GM23338 (cell line): ENCODE measurements around the gene RGSL1. TPM values are rescaled to one million over a fixed set of nuclear protein-coding genes. Genes with fewer than 3 reads are reported as not detected.

Experiments
- ATAC-seq: fragments of 200-7000 bp; cut with Tn5 transposase; 3 replicates; pipeline ENCODE4 v1.9.1; 2020
- DNase-seq: peaks from one replicate; pipeline ENCODE4 v3.0.0-alpha.2; 2015; ENCODE audit warnings: low spot score
- H2AFZ ChIP-seq: fragments of 200-600 bp; sonication (generic); 2 replicates; pipeline ENCODE4 v1.8.0; 2016; ENCODE audit warnings: antibody characterized with exemption, mild to moderate bottlenecking, moderate library complexity
- H3F3A ChIP-seq: fragments of 200-600 bp; sonication (generic); replicated peaks from 2 replicates; pipeline ENCODE4 v1.8.0; 2017; ENCODE audit warnings: antibody characterized with exemption, mixed run types, low read depth
- H3K27ac ChIP-seq: fragments of 200-600 bp; sonication (generic); 2 replicates; pipeline ENCODE4 v1.6.1; 2016; ENCODE audit warnings: low read depth
- H3K27me3 ChIP-seq: fragments of 200-600 bp; sonication (generic); 2 replicates; pipeline ENCODE4 v1.8.0; 2016; ENCODE audit warnings: mild to moderate bottlenecking, mixed run types, moderate library complexity; ENCODE audit not compliant: insufficient read depth
- H3K36me3 ChIP-seq: fragments of 200-600 bp; sonication (generic); 2 replicates; pipeline ENCODE4 v1.8.0; 2016; ENCODE audit warnings: mild to moderate bottlenecking; ENCODE audit not compliant: insufficient read depth
- H3K4me1 ChIP-seq: fragments of 200-600 bp; sonication (generic); 2 replicates; pipeline ENCODE4 v1.8.0; 2016; ENCODE audit warnings: mild to moderate bottlenecking, moderate library complexity; ENCODE audit not compliant: insufficient read depth
- H3K4me2 ChIP-seq: fragments of 200-600 bp; sonication (generic); 2 replicates; pipeline ENCODE4 v1.7.1; 2017; ENCODE audit warnings: mixed run types
- H3K4me3 ChIP-seq: fragments of 200-600 bp; sonication (generic); 2 replicates; pipeline ENCODE4 v1.6.1; 2016; ENCODE audit warnings: mixed run types
- H3K79me2 ChIP-seq: fragments of 200-600 bp; sonication (generic); replicated peaks from 2 replicates; pipeline ENCODE4 v1.8.0; 2017; ENCODE audit warnings: mild to moderate bottlenecking; ENCODE audit not compliant: insufficient read depth
- H3K9me2 ChIP-seq: fragments of 200-600 bp; sonication (generic); 2 replicates; pipeline ENCODE4 v1.8.0; 2017; ENCODE audit not compliant: insufficient read depth
- H4K20me1 ChIP-seq: fragments of 200-600 bp; sonication (generic); replicated peaks from 2 replicates; pipeline ENCODE4 v1.8.0; 2017; ENCODE audit warnings: mild to moderate bottlenecking; ENCODE audit not compliant: insufficient read depth
- H3K27ac Mint-ChIP-seq: 2 replicates; pipeline ENCODE4 v1.8.0; 2020; ENCODE audit warnings: inconsistent platforms, mild to moderate bottlenecking, moderate library complexity, mixed read lengths
- H3K27me3 Mint-ChIP-seq: 3 replicates; pipeline ENCODE4 v1.8.0; 2022; ENCODE audit warnings: low read depth, mild to moderate bottlenecking, moderate library complexity, mixed read lengths, inconsistent platforms; ENCODE audit not compliant: insufficient read depth, poor library complexity
- H3K36me3 Mint-ChIP-seq: 3 replicates; pipeline ENCODE4 v1.8.0; 2021; ENCODE audit warnings: low read depth, mild to moderate bottlenecking, inconsistent platforms, moderate library complexity, mixed read lengths
- H3K4me1 Mint-ChIP-seq: 3 replicates; pipeline ENCODE4 v1.8.0; 2020; ENCODE audit warnings: mild to moderate bottlenecking, inconsistent platforms, mixed read lengths
- H3K4me3 Mint-ChIP-seq: 3 replicates; pipeline ENCODE4 v1.8.0; 2021; ENCODE audit warnings: moderate library complexity, mild to moderate bottlenecking, inconsistent platforms, mixed read lengths
- H3K9me3 Mint-ChIP-seq: 3 replicates; pipeline ENCODE4 v1.8.0; 2020; ENCODE audit warnings: moderate library complexity, mild to moderate bottlenecking, inconsistent platforms, mixed read lengths
- CREB1 ChIP-seq: fragments of 250-450 bp; sonication (Bioruptor Pico); IDR thresholded peaks from 2 replicates; pipeline ENCODE4 v1.5.0; 2020; ENCODE audit warnings: low read depth, mild to moderate bottlenecking, moderate library complexity
- EZH2 ChIP-seq: fragments of 200-600 bp; sonication (generic); IDR thresholded peaks from one replicate; pipeline ENCODE4 v1.8.0; 2017; ENCODE audit warnings: antibody characterized with exemption, mild to moderate bottlenecking, low read depth; ENCODE audit not compliant: unreplicated experiment
- EZH2phosphoT487 ChIP-seq: fragments of 200-600 bp; sonication (generic); IDR thresholded peaks from one replicate; pipeline ENCODE4 v1.8.1; 2018; ENCODE audit warnings: antibody characterized with exemption; ENCODE audit not compliant: unreplicated experiment
- JUNB ChIP-seq: IDR thresholded peaks from one replicate; pipeline ENCODE4 v1.6.1; 2016; ENCODE audit warnings: antibody characterized with exemption; ENCODE audit not compliant: unreplicated experiment
- NANOG ChIP-seq: IDR thresholded peaks from 2 replicates; pipeline ENCODE4 v1.6.1; 2016; ENCODE audit warnings: antibody characterized with exemption, borderline replicate concordance
- POLR2AphosphoS5 ChIP-seq: IDR thresholded peaks from 2 replicates; pipeline ENCODE4 v1.6.1; 2016; ENCODE audit warnings: antibody characterized with exemption, low read depth
- STAT1 ChIP-seq: IDR thresholded peaks from one replicate; pipeline ENCODE4 v1.6.1; 2016; ENCODE audit warnings: antibody characterized with exemption; ENCODE audit not compliant: unreplicated experiment
- ZNF114 ChIP-seq: fragments of 250-450 bp; sonication (Bioruptor Pico); IDR thresholded peaks from 2 replicates; pipeline ENCODE4 v1.5.0; 2020; ENCODE audit warnings: mild to moderate bottlenecking, moderate library complexity
- ZNF331 ChIP-seq: fragments of 250-450 bp; sonication (Bioruptor Pico); IDR thresholded peaks from 2 replicates; pipeline ENCODE4 v1.5.0; 2020; ENCODE audit warnings: low read depth, mild to moderate bottlenecking, moderate library complexity
- polyA plus RNA-seq: library from polyadenylated mRNA; unstranded; fragments of >200 nt; fragmentation: Nextera tagmentation; extraction: Ambion mirVana; gene quantifications from 2 replicates; pipeline ENCODE4 v1.2.1, GENCODE V29; 2016
- total RNA-seq: library from RNA; depleted of rRNA; stranded (reverse); fragments of >200 nt; shearing (Covaris generic); gene quantifications from 2 replicates; pipeline ENCODE4 v1.2.3, GENCODE V29; 2014
- TF ChIP-seq, protein P1 (sequence below): fragments of 250-450 bp; sonication (Bioruptor Pico); IDR thresholded peaks from 2 replicates; pipeline ENCODE4 v1.5.0; 2020; ENCODE audit warnings: mild to moderate bottlenecking, moderate library complexity
- TF ChIP-seq, protein P2 (sequence below), 2 experiments: fragments of 200-600 bp in 1 of 2; sonication (generic) in 1 of 2; conservative IDR thresholded peaks; 2 replicates each; pipeline versions ENCODE4 v1.5.1 to v1.6.1; 2016 to 2017; ENCODE audit warnings: antibody characterized with exemption in 2 of 2, low read depth in 2 of 2, mild to moderate bottlenecking in 2 of 2, moderate library complexity in 1 of 2
- TF ChIP-seq, protein P3 (sequence below): IDR thresholded peaks from one replicate; pipeline ENCODE4 v1.6.1; 2018; ENCODE audit warnings: antibody characterized with exemption; ENCODE audit not compliant: unreplicated experiment
- TF ChIP-seq, protein P4 (sequence below): IDR thresholded peaks from 2 replicates; pipeline ENCODE4 v1.6.1; 2016; ENCODE audit warnings: antibody characterized with exemption

RGSL1 gene
- total and polyA plus RNA-seq, 2 experiments from 2014 or later, result not detected

DNA sequence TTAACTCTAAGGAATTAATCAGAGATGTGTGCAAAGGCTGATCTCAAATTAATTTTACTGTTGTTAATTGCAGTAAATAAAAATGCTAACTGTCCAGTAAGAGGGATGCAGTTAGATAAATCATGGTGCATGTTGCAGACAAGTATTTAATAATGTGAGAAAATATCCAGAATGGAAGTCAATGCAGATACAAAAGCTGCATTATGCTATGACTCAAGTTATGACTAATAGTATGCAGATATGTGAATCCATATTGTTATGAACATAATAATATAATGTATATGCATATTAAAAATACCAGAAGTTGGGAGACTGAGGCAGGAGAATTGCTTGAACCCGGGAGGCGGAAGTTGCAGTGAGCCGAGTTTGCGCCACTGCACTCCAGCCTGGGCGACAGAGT is 117.7 kb downstream of the RGSL1 start:
- Histone ChIP-seq H2AFZ (no peak overlapping the region), H3F3A (no peaks in the 10 kb centered on the region), H3K4me3 (no peak overlapping the region), H3K79me2 (no peaks in the 10 kb centered on the region), H3K9me2 (0 out of 2 replicates have a peak, but pooled peaks cover 3% of the 10 kb centered on the region), H4K20me1 (no peaks in the 10 kb centered on the region), H3K27ac (no peak overlapping the region), H3K36me3 (no peaks in the 10 kb centered on the region), H3K4me2 (no peak overlapping the region), H3K27me3 (no peaks in the 10 kb centered on the region), H3K4me1 (no peaks in the 10 kb centered on the region)
- no peak overlapping the region for H3K4me3 Mint-ChIP-seq
- H3K4me1 Mint-ChIP-seq, result no peaks in the 10 kb centered on the region; the same call in 2 of the 3 replicates
- H3K36me3 Mint-ChIP-seq, result no peaks in the 10 kb centered on the region
- no peaks in the 10 kb centered on the region; the same call in 2 of the 3 replicates for H3K9me3 Mint-ChIP-seq
- ATAC-seq (no peak), DNase-seq (no peak)
- no peak for TF ChIP-seq EZH2
- TF ChIP-seq, protein P1, sequence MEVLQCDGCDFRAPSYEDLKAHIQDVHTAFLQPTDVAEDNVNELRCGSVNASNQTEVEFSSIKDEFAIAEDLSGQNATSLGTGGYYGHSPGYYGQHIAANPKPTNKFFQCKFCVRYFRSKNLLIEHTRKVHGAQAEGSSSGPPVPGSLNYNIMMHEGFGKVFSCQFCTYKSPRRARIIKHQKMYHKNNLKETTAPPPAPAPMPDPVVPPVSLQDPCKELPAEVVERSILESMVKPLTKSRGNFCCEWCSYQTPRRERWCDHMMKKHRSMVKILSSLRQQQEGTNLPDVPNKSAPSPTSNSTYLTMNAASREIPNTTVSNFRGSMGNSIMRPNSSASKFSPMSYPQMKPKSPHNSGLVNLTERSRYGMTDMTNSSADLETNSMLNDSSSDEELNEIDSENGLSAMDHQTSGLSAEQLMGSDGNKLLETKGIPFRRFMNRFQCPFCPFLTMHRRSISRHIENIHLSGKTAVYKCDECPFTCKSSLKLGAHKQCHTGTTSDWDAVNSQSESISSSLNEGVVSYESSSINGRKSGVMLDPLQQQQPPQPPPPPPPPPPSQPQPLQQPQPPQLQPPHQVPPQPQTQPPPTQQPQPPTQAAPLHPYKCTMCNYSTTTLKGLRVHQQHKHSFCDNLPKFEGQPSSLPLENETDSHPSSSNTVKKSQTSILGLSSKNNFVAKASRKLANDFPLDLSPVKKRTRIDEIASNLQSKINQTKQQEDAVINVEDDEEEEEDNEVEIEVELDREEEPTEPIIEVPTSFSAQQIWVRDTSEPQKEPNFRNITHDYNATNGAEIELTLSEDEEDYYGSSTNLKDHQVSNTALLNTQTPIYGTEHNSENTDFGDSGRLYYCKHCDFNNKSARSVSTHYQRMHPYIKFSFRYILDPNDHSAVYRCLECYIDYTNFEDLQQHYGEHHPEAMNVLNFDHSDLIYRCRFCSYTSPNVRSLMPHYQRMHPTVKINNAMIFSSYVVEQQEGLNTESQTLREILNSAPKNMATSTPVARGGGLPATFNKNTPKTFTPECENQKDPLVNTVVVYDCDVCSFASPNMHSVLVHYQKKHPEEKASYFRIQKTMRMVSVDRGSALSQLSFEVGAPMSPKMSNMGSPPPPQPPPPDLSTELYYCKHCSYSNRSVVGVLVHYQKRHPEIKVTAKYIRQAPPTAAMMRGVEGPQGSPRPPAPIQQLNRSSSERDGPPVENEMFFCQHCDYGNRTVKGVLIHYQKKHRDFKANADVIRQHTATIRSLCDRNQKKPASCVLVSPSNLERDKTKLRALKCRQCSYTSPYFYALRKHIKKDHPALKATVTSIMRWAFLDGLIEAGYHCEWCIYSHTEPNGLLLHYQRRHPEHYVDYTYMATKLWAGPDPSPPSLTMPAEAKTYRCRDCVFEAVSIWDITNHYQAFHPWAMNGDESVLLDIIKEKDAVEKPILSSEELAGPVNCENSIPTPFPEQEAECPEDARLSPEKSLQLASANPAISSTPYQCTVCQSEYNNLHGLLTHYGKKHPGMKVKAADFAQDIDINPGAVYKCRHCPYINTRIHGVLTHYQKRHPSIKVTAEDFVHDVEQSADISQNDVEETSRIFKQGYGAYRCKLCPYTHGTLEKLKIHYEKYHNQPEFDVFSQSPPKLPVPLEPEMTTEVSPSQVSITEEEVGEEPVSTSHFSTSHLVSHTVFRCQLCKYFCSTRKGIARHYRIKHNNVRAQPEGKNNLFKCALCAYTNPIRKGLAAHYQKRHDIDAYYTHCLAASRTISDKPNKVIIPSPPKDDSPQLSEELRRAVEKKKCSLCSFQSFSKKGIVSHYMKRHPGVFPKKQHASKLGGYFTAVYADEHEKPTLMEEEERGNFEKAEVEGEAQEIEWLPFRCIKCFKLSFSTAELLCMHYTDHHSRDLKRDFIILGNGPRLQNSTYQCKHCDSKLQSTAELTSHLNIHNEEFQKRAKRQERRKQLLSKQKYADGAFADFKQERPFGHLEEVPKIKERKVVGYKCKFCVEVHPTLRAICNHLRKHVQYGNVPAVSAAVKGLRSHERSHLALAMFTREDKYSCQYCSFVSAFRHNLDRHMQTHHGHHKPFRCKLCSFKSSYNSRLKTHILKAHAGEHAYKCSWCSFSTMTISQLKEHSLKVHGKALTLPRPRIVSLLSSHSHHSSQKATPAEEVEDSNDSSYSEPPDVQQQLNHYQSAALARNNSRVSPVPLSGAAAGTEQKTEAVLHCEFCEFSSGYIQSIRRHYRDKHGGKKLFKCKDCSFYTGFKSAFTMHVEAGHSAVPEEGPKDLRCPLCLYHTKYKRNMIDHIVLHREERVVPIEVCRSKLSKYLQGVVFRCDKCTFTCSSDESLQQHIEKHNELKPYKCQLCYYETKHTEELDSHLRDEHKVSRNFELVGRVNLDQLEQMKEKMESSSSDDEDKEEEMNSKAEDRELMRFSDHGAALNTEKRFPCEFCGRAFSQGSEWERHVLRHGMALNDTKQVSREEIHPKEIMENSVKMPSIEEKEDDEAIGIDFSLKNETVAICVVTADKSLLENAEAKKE (CRISPR knock-in tag), result no peak
- no peak for TF ChIP-seq JUNB
- TF ChIP-seq, protein P2, sequence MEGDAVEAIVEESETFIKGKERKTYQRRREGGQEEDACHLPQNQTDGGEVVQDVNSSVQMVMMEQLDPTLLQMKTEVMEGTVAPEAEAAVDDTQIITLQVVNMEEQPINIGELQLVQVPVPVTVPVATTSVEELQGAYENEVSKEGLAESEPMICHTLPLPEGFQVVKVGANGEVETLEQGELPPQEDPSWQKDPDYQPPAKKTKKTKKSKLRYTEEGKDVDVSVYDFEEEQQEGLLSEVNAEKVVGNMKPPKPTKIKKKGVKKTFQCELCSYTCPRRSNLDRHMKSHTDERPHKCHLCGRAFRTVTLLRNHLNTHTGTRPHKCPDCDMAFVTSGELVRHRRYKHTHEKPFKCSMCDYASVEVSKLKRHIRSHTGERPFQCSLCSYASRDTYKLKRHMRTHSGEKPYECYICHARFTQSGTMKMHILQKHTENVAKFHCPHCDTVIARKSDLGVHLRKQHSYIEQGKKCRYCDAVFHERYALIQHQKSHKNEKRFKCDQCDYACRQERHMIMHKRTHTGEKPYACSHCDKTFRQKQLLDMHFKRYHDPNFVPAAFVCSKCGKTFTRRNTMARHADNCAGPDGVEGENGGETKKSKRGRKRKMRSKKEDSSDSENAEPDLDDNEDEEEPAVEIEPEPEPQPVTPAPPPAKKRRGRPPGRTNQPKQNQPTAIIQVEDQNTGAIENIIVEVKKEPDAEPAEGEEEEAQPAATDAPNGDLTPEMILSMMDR (conservative IDR thresholded peaks at IDR 0.05; ENCODE audit: low read depth in 2 of 2), result no peak
- no peak for TF ChIP-seq STAT1
- no peak for TF ChIP-seq ZNF114 (CRISPR knock-in tag)
- no peak for TF ChIP-seq EZH2phosphoT487
- no peak for TF ChIP-seq ZNF331 (CRISPR knock-in tag)
- TF ChIP-seq, protein P3, sequence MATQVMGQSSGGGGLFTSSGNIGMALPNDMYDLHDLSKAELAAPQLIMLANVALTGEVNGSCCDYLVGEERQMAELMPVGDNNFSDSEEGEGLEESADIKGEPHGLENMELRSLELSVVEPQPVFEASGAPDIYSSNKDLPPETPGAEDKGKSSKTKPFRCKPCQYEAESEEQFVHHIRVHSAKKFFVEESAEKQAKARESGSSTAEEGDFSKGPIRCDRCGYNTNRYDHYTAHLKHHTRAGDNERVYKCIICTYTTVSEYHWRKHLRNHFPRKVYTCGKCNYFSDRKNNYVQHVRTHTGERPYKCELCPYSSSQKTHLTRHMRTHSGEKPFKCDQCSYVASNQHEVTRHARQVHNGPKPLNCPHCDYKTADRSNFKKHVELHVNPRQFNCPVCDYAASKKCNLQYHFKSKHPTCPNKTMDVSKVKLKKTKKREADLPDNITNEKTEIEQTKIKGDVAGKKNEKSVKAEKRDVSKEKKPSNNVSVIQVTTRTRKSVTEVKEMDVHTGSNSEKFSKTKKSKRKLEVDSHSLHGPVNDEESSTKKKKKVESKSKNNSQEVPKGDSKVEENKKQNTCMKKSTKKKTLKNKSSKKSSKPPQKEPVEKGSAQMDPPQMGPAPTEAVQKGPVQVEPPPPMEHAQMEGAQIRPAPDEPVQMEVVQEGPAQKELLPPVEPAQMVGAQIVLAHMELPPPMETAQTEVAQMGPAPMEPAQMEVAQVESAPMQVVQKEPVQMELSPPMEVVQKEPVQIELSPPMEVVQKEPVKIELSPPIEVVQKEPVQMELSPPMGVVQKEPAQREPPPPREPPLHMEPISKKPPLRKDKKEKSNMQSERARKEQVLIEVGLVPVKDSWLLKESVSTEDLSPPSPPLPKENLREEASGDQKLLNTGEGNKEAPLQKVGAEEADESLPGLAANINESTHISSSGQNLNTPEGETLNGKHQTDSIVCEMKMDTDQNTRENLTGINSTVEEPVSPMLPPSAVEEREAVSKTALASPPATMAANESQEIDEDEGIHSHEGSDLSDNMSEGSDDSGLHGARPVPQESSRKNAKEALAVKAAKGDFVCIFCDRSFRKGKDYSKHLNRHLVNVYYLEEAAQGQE, result no peak
- no peak for TF ChIP-seq NANOG
- no peak for TF ChIP-seq POLR2AphosphoS5
- TF ChIP-seq CREB1 (CRISPR knock-in tag), result no peak
- TF ChIP-seq, protein P4, sequence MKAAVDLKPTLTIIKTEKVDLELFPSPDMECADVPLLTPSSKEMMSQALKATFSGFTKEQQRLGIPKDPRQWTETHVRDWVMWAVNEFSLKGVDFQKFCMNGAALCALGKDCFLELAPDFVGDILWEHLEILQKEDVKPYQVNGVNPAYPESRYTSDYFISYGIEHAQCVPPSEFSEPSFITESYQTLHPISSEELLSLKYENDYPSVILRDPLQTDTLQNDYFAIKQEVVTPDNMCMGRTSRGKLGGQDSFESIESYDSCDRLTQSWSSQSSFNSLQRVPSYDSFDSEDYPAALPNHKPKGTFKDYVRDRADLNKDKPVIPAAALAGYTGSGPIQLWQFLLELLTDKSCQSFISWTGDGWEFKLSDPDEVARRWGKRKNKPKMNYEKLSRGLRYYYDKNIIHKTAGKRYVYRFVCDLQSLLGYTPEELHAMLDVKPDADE, result no peak
- H3K27ac Mint-ChIP-seq, result no peak overlapping the region
- H3K27me3 Mint-ChIP-seq, result no peaks in the 10 kb centered on the region
